Hepatocyte (in vitro differentiated cells): Measurements from ENCODE around the gene ING1. TPM values are rescaled to one million over a fixed set of nuclear protein-coding genes. Genes with fewer than 3 reads are reported as not detected.

Experiments
- DNase-seq: peaks from one replicate; pipeline ENCODE4 v3.0.0-alpha.2; 2016; ENCODE audit warnings: low spot score
- H2AFZ ChIP-seq: fragments of 200-600 bp; sonication (generic); 2 replicates; pipeline ENCODE4 v1.6.0; 2016; ENCODE audit warnings: antibody characterized with exemption, mild to moderate bottlenecking
- H3K27ac ChIP-seq: fragments of 200-600 bp; sonication (generic); 2 replicates; pipeline ENCODE4 v1.5.1; 2016; ENCODE audit warnings: mild to moderate bottlenecking
- H3K27me3 ChIP-seq: fragments of 200-600 bp; sonication (generic); 2 replicates; pipeline ENCODE4 v1.6.1; 2016
- H3K36me3 ChIP-seq: fragments of 200-600 bp; sonication (generic); replicated peaks from 2 replicates; pipeline ENCODE4 v1.5.1; 2016; ENCODE audit warnings: low read depth; ENCODE audit not compliant: insufficient read depth
- H3K4me1 ChIP-seq: fragments of 200-600 bp; sonication (generic); 2 replicates; pipeline ENCODE4 v1.5.1; 2016; ENCODE audit warnings: mild to moderate bottlenecking, moderate library complexity; ENCODE audit not compliant: insufficient read depth
- H3K4me2 ChIP-seq: fragments of 200-600 bp; sonication (generic); 2 replicates; pipeline ENCODE4 v1.6.0; 2016
- H3K4me3 ChIP-seq: fragments of 200-600 bp; sonication (generic); 2 replicates; pipeline ENCODE4 v1.5.1; 2016; ENCODE audit warnings: mild to moderate bottlenecking
- H3K79me2 ChIP-seq: fragments of 200-600 bp; sonication (generic); 2 replicates; pipeline ENCODE4 v1.6.0; 2017; ENCODE audit warnings: mild to moderate bottlenecking
- H3K9me2 ChIP-seq: fragments of 200-600 bp; sonication (generic); replicated peaks from 2 replicates; pipeline ENCODE4 v1.6.0; 2017; ENCODE audit warnings: mild to moderate bottlenecking; ENCODE audit not compliant: insufficient read depth
- H3K9me3 ChIP-seq: fragments of 200-600 bp; sonication (generic); 2 replicates; pipeline ENCODE4 v1.5.1; 2016; ENCODE audit warnings: low read depth, mild to moderate bottlenecking
- H4K20me1 ChIP-seq: fragments of 200-600 bp; sonication (generic); 2 replicates; pipeline ENCODE4 v1.6.0; 2016; ENCODE audit warnings: mild to moderate bottlenecking; ENCODE audit not compliant: insufficient read depth, poor library complexity, severe bottlenecking
- EZH2 ChIP-seq: fragments of 200-600 bp; sonication (generic); IDR thresholded peaks from 2 replicates; pipeline ENCODE4 v1.6.1; 2016; ENCODE audit warnings: antibody characterized with exemption, mild to moderate bottlenecking, borderline replicate concordance
- EZH2phosphoT487 ChIP-seq: fragments of 200-600 bp; sonication (generic); IDR thresholded peaks from one replicate; pipeline ENCODE4 v1.6.1; 2018; ENCODE audit warnings: antibody characterized with exemption, mild to moderate bottlenecking, low read depth, moderate library complexity; ENCODE audit not compliant: unreplicated experiment, severe bottlenecking
- WGBS: methylation state at CpG from one replicate; pipeline ENCODE4 v1.1.6; 2016; ENCODE audit warnings: low lambda C conversion rate; ENCODE audit errors: missing lambda C conversion rate; 5-methylcytosine and 5-hydroxymethylcytosine counted together
- polyA plus RNA-seq: library from polyadenylated mRNA; unstranded; fragments of >200 nt; fragmentation: Nextera tagmentation; extraction: Ambion mirVana; gene quantifications from 2 replicates; pipeline ENCODE4 v1.2.1, GENCODE V29; 2016
- total RNA-seq: library from RNA; depleted of rRNA; stranded (reverse); fragments of >200 nt; gene quantifications from 2 replicates; pipeline ENCODE4 v1.2.3, GENCODE V29; 2014
- TF ChIP-seq, protein P1 (sequence below): fragments of 200-600 bp; sonication (generic); IDR thresholded peaks from 2 replicates; pipeline ENCODE4 v1.5.1; 2016; ENCODE audit warnings: antibody characterized with exemption, mild to moderate bottlenecking; ENCODE audit not compliant: poor library complexity

Gene ING1
- total and polyA plus RNA-seq, 2 experiments from 2014 or later, result 14.7 to 26.4 TPM

DNA sequence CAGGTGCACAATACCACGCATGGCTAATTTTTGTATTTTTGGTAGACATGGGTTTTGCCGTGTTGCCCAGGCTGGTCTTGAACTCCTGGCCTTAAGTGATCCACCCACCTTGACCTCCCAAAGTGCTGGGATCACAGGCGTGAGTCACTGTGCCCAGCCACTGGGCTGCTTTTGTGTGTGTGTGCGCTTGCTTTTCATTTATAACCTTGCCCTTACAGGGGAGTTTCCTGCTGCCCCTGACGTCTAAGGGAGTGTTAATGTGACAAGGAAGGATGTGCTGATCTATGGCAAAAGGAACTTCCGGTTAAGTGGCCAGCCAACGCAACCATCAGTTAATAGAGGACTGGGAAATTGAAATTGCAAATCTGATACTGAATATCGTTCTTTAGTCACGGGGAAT is 57.7 kb downstream of the ING1 start:
- Histone ChIP-seq H3K36me3 (no peaks in the 10 kb centered on the region), H4K20me1 (no peaks in the 10 kb centered on the region), H3K27me3 (no peaks in the 10 kb centered on the region), H2AFZ (no peak overlapping the region), H3K9me2 (no peaks in the 10 kb centered on the region), H3K4me2 (no peak overlapping the region), H3K4me1 (no peaks in the 10 kb centered on the region), H3K4me3 (no peak overlapping the region), H3K9me3 (no peaks in the 10 kb centered on the region), H3K79me2 (no peaks in the 10 kb centered on the region), H3K27ac (no peak overlapping the region)
- WGBS, result 87% methylated on average over 9 of the region's 9 CpGs
- TF ChIP-seq EZH2phosphoT487 (no peak), EZH2 (no peak)
- TF ChIP-seq, protein P1, sequence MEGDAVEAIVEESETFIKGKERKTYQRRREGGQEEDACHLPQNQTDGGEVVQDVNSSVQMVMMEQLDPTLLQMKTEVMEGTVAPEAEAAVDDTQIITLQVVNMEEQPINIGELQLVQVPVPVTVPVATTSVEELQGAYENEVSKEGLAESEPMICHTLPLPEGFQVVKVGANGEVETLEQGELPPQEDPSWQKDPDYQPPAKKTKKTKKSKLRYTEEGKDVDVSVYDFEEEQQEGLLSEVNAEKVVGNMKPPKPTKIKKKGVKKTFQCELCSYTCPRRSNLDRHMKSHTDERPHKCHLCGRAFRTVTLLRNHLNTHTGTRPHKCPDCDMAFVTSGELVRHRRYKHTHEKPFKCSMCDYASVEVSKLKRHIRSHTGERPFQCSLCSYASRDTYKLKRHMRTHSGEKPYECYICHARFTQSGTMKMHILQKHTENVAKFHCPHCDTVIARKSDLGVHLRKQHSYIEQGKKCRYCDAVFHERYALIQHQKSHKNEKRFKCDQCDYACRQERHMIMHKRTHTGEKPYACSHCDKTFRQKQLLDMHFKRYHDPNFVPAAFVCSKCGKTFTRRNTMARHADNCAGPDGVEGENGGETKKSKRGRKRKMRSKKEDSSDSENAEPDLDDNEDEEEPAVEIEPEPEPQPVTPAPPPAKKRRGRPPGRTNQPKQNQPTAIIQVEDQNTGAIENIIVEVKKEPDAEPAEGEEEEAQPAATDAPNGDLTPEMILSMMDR, result no peak
- no peak for DNase-seq

DNA sequence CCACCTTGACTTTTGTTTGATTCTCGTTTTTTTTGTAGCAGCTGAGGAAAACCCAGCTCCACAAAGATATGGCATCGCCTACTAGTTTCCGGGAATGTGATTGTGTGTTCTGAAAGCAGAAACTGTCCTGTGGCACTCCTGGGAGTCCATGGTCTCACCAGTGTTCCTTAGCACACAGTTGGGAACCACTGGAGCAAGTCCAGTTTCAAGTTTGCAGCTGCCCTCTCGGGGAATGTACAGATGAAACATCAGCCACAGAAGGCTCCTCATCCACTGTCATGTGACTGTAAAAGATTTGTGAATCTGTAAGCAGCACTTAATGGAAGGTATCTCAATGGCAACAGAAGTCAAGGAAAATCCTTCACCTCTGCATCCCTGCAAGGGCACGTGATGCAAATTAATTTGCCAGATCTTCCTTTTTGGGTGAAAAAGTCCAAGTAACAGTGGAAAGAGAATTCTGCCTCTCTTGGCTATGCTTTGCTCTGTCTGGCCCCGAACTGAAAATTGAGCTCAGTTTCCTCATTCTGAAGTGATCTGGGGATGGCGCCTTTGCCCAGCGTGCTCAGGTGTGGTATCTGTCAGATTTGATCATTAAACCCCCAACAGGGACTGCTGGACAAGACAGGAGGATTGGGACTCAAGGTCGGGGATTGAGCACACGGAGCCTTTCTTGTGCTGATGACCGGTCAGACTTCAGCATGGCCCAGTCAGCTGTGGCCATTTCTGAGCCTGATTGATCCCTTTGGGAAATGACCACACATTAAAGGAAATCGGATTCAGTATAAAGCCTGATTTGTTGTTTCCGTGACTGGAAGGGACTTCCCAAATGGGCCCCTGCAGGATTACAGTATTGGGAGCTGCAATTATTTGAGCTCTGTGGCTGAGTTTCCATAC is 58.8 kb downstream of the ING1 start:
- H3K9me3 ChIP-seq, result no peaks in the 10 kb centered on the region
- H3K27me3 ChIP-seq, result no peaks in the 10 kb centered on the region
- H2AFZ ChIP-seq, result no peak overlapping the region
- no peak overlapping the region for H3K27ac ChIP-seq
- no peak for DNase-seq
- no peaks in the 10 kb centered on the region for H3K79me2 ChIP-seq
- WGBS, result 92% methylated on average over 13 of the region's 13 CpGs
- no peaks in the 10 kb centered on the region for H3K9me2 ChIP-seq
- no peak overlapping the region for H3K4me3 ChIP-seq
- TF ChIP-seq, protein P1, result no peak
- TF ChIP-seq EZH2phosphoT487, result no peak
- TF ChIP-seq EZH2, result no peak
- H3K4me1 ChIP-seq, result no peaks in the 10 kb centered on the region
- no peaks in the 10 kb centered on the region for H4K20me1 ChIP-seq
- H3K36me3 ChIP-seq, result no peaks in the 10 kb centered on the region
- H3K4me2 ChIP-seq, result no peak overlapping the region

Other genes starting within 250 kb of the ING1 start
- gene RAB20, start 152.0 kb upstream of the ING1 start, total RNA-seq, result 34.8 and 37.4 TPM in 2 replicates
- gene RAB20, start 152.0 kb upstream of the ING1 start, polyA plus RNA-seq, result 19.6 and 28.3 TPM in 2 replicates
- gene NAXD, start 98.2 kb upstream of the ING1 start, total RNA-seq, result 29.9 and 30.9 TPM in 2 replicates
- 34.5 and 37.6 TPM in 2 replicates for gene NAXD, start 98.2 kb upstream of the ING1 start, polyA plus RNA-seq
- gene CARS2, start 7.6 kb upstream of the ING1 start, total RNA-seq, result 70.9 and 72.9 TPM in 2 replicates
- gene CARS2, start 7.6 kb upstream of the ING1 start, polyA plus RNA-seq, result 105 and 127 TPM in 2 replicates
- gene ANKRD10, start 201.4 kb downstream of the ING1 start, total RNA-seq, result 135 and 143 TPM in 2 replicates
- 104 and 135 TPM in 2 replicates for gene ANKRD10, start 201.4 kb downstream of the ING1 start, polyA plus RNA-seq